Measurements from ENCODE around the gene USP17L10.
"Not testable (repeated sequence)": the region's sequence is repeated elsewhere in the genome, so short reads cannot be mapped to it uniquely, and the experiment has no call there.

Gene USP17L10

DNA sequence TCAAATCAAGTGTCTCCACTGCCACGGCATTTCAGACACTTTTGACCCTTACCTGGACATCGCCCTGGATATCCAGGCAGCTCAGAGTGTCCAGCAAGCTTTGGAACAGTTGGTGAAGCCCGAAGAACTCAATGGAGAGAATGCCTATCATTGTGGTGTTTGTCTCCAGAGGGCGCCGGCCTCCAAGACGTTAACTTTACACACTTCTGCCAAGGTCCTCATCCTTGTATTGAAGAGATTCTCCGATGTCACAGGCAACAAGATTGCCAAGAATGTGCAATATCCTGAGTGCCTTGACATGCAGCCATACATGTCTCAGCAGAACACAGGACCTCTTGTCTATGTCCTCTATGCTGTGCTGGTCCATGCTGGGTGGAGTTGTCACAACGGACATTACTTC lies 19.8 kb downstream of the USP17L10 start:
- H3K4me3 ChIP-seq (ENCODE audit: control insufficient read depth in 1 of 7, extremely low read depth in 1 of 7, insufficient read depth in 4 of 7, low read depth in 2 of 7, low read length in 6 of 7); H3K36me3 ChIP-seq (ENCODE audit: control insufficient read depth in 4 of 4, insufficient read depth in 4 of 4, low read length in 3 of 4); H3K9me3 ChIP-seq (ENCODE audit: control extremely low read depth in 1 of 5, control insufficient read depth in 4 of 5, insufficient read depth in 2 of 5, low read depth in 1 of 5, low read length in 4 of 5); DNase-seq; H3K27me3 ChIP-seq (replicated peaks in 2 of 5; ENCODE audit: control insufficient read depth in 4 of 5, insufficient read depth in 5 of 5, low read length in 4 of 5); H3K27ac ChIP-seq (ENCODE audit: insufficient read depth in 1 of 2, low read depth in 1 of 2, low read length in 2 of 2, poor library complexity in 1 of 2, severe bottlenecking in 2 of 2); H3K4me1 ChIP-seq (ENCODE audit: control extremely low read depth in 1 of 4, control insufficient read depth in 4 of 4, insufficient read depth in 4 of 4, low read length in 3 of 4); POLR2A ChIA-PET; CTCF ChIA-PET: not testable (repeated sequence)
- WGBS (ENCODE audit: insufficient coverage), result no CpG with 5 or more reads among the region's 8 CpGs

DNA sequence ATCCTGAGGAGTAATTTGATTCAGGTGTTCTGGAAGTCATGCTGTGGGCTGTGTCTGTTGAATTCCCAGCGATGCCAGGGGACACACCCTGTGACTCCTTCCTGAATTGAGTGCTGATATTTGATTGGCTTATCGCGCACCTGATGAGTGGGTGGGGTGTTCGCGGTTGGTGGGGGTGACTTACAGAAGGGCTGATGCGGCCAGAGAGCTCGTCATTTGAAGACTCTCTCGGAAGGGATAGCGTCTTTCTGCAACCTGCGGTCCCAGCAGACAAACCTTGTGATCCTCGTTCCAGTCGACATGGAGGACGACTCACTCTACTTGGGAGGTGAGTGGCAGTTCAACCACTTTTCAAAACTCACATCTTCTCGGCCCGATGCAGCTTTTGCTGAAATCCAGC lies 23.6 kb downstream of the USP17L10 start, which contains the start of gene USP17L15:
USP17L15 (plus strand) TSS at position 301 of the 400 bp plus-strand sequence; CDS start at position 301, 0 bp downstream.
- H3K9me3 ChIP-seq (ENCODE audit: control extremely low read depth in 1 of 5, control insufficient read depth in 4 of 5, insufficient read depth in 2 of 5, low read depth in 1 of 5, low read length in 4 of 5); POLR2A ChIA-PET; CTCF ChIA-PET; H3K4me3 ChIP-seq (ENCODE audit: control insufficient read depth in 1 of 7, extremely low read depth in 1 of 7, insufficient read depth in 4 of 7, low read depth in 2 of 7, low read length in 6 of 7); H3K36me3 ChIP-seq (ENCODE audit: control insufficient read depth in 4 of 4, insufficient read depth in 4 of 4, low read length in 3 of 4); H3K4me1 ChIP-seq (ENCODE audit: control extremely low read depth in 1 of 4, control insufficient read depth in 4 of 4, insufficient read depth in 4 of 4, low read length in 3 of 4); H3K27ac ChIP-seq (ENCODE audit: insufficient read depth in 1 of 2, low read depth in 1 of 2, low read length in 2 of 2, poor library complexity in 1 of 2, severe bottlenecking in 2 of 2); DNase-seq; H3K27me3 ChIP-seq (replicated peaks in 2 of 5; ENCODE audit: control insufficient read depth in 4 of 5, insufficient read depth in 5 of 5, low read length in 4 of 5): not testable (repeated sequence)
- no CpG with 5 or more reads among the region's 15 CpGs for WGBS (ENCODE audit: insufficient coverage)

DNA sequence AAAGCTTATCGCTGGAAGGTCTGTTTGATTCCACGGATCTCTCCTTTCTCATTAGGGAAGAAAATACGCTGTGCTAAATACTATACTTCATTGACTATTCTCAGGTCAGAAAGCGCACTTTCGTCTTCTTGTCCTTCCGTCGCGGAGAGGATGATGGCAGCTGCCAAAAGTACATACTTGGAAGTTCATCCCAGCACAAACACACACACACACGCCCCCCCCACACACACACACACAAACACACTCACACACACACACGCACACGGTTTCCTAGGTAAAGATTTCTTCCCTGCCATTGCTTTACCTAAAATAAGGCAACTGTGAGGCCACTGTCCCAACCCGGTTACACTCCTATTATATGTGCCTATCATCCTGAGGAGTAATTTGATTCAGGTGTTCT lies 28.0 kb downstream of the USP17L10 start:
- H3K27ac ChIP-seq (ENCODE audit: insufficient read depth in 1 of 2, low read depth in 1 of 2, low read length in 2 of 2, poor library complexity in 1 of 2, severe bottlenecking in 2 of 2); H3K36me3 ChIP-seq (ENCODE audit: control insufficient read depth in 4 of 4, insufficient read depth in 4 of 4, low read length in 3 of 4); H3K27me3 ChIP-seq (replicated peaks in 2 of 5; ENCODE audit: control insufficient read depth in 4 of 5, insufficient read depth in 5 of 5, low read length in 4 of 5); H3K9me3 ChIP-seq (ENCODE audit: control extremely low read depth in 1 of 5, control insufficient read depth in 4 of 5, insufficient read depth in 2 of 5, low read depth in 1 of 5, low read length in 4 of 5); CTCF ChIA-PET; H3K4me1 ChIP-seq (ENCODE audit: control extremely low read depth in 1 of 4, control insufficient read depth in 4 of 4, insufficient read depth in 4 of 4, low read length in 3 of 4); H3K4me3 ChIP-seq (ENCODE audit: control insufficient read depth in 1 of 7, extremely low read depth in 1 of 7, insufficient read depth in 4 of 7, low read depth in 2 of 7, low read length in 6 of 7); POLR2A ChIA-PET: not testable (repeated sequence)
- WGBS (ENCODE audit: insufficient coverage), result no CpG with 5 or more reads among the region's 12 CpGs
- peak in 1 of 3 donors; percentile 0 for DNase-seq

DNA sequence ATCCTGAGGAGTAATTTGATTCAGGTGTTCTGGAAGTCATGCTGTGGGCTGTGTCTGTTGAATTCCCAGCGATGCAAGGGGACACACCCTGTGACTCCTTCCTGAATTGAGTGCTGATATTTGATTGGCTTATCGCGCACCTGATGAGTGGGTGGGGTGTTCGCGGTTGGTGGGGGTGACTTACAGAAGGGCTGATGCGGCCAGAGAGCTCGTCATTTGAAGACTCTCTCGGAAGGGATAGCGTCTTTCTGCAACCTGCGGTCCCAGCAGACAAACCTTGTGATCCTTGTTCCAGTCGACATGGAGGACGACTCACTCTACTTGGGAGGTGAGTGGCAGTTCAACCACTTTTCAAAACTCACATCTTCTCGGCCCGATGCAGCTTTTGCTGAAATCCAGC lies 33.1 kb downstream of the USP17L10 start, which contains the start of gene USP17L17:
USP17L17 (plus strand) TSS at position 301 of the 400 bp plus-strand sequence; CDS start at position 301, 0 bp downstream.
- H3K9me3 ChIP-seq (ENCODE audit: control extremely low read depth in 1 of 5, control insufficient read depth in 4 of 5, insufficient read depth in 2 of 5, low read depth in 1 of 5, low read length in 4 of 5); CTCF ChIA-PET; H3K27me3 ChIP-seq (replicated peaks in 2 of 5; ENCODE audit: control insufficient read depth in 4 of 5, insufficient read depth in 5 of 5, low read length in 4 of 5); H3K27ac ChIP-seq (ENCODE audit: insufficient read depth in 1 of 2, low read depth in 1 of 2, low read length in 2 of 2, poor library complexity in 1 of 2, severe bottlenecking in 2 of 2); POLR2A ChIA-PET; H3K4me1 ChIP-seq (ENCODE audit: control extremely low read depth in 1 of 4, control insufficient read depth in 4 of 4, insufficient read depth in 4 of 4, low read length in 3 of 4); H3K4me3 ChIP-seq (ENCODE audit: control insufficient read depth in 1 of 7, extremely low read depth in 1 of 7, insufficient read depth in 4 of 7, low read depth in 2 of 7, low read length in 6 of 7); H3K36me3 ChIP-seq (ENCODE audit: control insufficient read depth in 4 of 4, insufficient read depth in 4 of 4, low read length in 3 of 4); DNase-seq: not testable (repeated sequence)
- no CpG with 5 or more reads among the region's 14 CpGs for WGBS (ENCODE audit: insufficient coverage)

DNA sequence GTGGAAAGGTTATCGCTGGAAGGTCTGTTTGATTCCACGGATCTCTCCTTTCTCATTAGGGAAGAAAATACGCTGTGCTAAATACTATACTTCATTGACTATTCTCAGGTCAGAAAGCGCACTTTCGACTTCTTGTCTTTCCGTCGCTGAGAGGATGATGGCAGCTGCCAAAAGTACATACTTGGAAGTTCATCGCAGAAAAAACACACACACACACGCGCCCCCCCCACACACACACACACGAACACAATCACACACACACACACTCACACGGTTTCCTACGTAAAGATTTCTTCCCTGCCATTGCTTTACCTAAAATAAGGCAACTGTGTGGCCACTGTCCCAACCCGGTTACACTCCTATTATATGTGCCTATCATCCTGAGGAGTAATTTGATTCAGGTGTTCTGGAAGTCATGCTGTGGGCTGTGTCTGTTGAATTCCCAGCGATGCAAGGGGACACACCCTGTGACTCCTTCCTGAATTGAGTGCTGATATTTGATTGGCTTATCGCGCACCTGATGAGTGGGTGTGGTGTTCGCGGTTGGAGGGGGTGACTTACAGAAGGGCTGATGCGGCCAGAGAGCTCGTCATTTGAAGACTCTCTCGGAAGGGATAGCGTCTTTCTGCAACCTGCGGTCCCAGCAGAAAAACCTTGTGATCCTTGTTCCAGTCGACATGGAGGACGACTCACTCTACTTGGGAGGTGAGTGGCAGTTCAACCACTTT lies 37.7 kb downstream of the USP17L10 start, which contains the start of gene USP17L18:
USP17L18 (plus strand) TSS at position 678 of the 728 bp plus-strand sequence; CDS start at position 678, 0 bp downstream.
- H3K27ac ChIP-seq (ENCODE audit: insufficient read depth in 1 of 2, low read depth in 1 of 2, low read length in 2 of 2, poor library complexity in 1 of 2, severe bottlenecking in 2 of 2); POLR2A ChIA-PET; H3K4me1 ChIP-seq (ENCODE audit: control extremely low read depth in 1 of 4, control insufficient read depth in 4 of 4, insufficient read depth in 4 of 4, low read length in 3 of 4); H3K36me3 ChIP-seq (ENCODE audit: control insufficient read depth in 4 of 4, insufficient read depth in 4 of 4, low read length in 3 of 4); H3K9me3 ChIP-seq (ENCODE audit: control extremely low read depth in 1 of 5, control insufficient read depth in 4 of 5, insufficient read depth in 2 of 5, low read depth in 1 of 5, low read length in 4 of 5); CTCF ChIA-PET; H3K27me3 ChIP-seq (replicated peaks in 2 of 5; ENCODE audit: control insufficient read depth in 4 of 5, insufficient read depth in 5 of 5, low read length in 4 of 5); DNase-seq; H3K4me3 ChIP-seq (ENCODE audit: control insufficient read depth in 1 of 7, extremely low read depth in 1 of 7, insufficient read depth in 4 of 7, low read depth in 2 of 7, low read length in 6 of 7): not testable (repeated sequence)
- no CpG with 5 or more reads among the region's 26 CpGs for WGBS (ENCODE audit: insufficient coverage)

DNA sequence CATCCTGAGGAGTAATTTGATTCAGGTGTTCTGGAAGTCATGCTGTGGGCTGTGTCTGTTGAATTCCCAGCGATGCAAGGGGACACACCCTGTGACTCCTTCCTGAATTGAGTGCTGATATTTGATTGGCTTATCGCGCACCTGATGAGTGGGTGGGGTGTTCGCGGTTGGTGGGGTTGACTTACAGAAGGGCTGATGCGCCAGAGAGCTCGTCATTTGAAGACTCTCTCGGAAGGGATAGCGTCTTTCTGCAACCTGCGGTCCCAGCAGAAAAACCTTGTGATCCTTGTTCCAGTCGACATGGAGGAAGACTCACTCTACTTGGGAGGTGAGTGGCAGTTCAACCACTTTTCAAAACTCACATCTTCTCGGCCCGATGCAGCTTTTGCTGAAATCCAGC lies 42.6 kb downstream of the USP17L10 start, which contains the start of gene USP17L19:
USP17L19 (plus strand) TSS at position 301 of the 400 bp plus-strand sequence; CDS start at position 301, 0 bp downstream.
- DNase-seq; CTCF ChIA-PET; H3K27me3 ChIP-seq (replicated peaks in 2 of 5; ENCODE audit: control insufficient read depth in 4 of 5, insufficient read depth in 5 of 5, low read length in 4 of 5); H3K36me3 ChIP-seq (ENCODE audit: control insufficient read depth in 4 of 4, insufficient read depth in 4 of 4, low read length in 3 of 4); H3K27ac ChIP-seq (ENCODE audit: insufficient read depth in 1 of 2, low read depth in 1 of 2, low read length in 2 of 2, poor library complexity in 1 of 2, severe bottlenecking in 2 of 2); H3K4me1 ChIP-seq (ENCODE audit: control extremely low read depth in 1 of 4, control insufficient read depth in 4 of 4, insufficient read depth in 4 of 4, low read length in 3 of 4); H3K4me3 ChIP-seq (ENCODE audit: control insufficient read depth in 1 of 7, extremely low read depth in 1 of 7, insufficient read depth in 4 of 7, low read depth in 2 of 7, low read length in 6 of 7); POLR2A ChIA-PET; H3K9me3 ChIP-seq (ENCODE audit: control extremely low read depth in 1 of 5, control insufficient read depth in 4 of 5, insufficient read depth in 2 of 5, low read depth in 1 of 5, low read length in 4 of 5): not testable (repeated sequence)
- WGBS (ENCODE audit: insufficient coverage), result no CpG with 5 or more reads among the region's 13 CpGs

DNA sequence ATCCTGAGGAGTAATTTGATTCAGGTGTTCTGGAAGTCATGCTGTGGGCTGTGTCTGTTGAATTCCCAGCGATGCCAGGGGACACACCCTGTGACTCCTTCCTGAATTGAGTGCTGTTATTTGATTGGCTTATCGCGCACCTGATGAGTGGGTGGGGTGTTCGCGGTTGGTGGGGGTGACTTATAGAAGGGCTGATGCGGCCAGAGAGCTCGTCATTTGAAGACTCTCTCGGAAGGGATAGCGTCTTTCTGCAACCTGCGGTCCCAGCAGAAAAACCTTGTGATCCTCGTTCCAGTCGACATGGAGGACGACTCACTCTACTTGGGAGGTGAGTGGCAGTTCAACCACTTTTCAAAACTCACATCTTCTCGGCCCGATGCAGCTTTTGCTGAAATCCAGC lies 47.4 kb downstream of the USP17L10 start, which contains the start of gene USP17L20:
USP17L20 (plus strand) TSS at position 301 of the 400 bp plus-strand sequence; CDS start at position 301, 0 bp downstream.
- H3K4me3 ChIP-seq (ENCODE audit: control insufficient read depth in 1 of 7, extremely low read depth in 1 of 7, insufficient read depth in 4 of 7, low read depth in 2 of 7, low read length in 6 of 7); H3K27me3 ChIP-seq (replicated peaks in 2 of 5; ENCODE audit: control insufficient read depth in 4 of 5, insufficient read depth in 5 of 5, low read length in 4 of 5); CTCF ChIA-PET; H3K9me3 ChIP-seq (ENCODE audit: control extremely low read depth in 1 of 5, control insufficient read depth in 4 of 5, insufficient read depth in 2 of 5, low read depth in 1 of 5, low read length in 4 of 5); POLR2A ChIA-PET; H3K36me3 ChIP-seq (ENCODE audit: control insufficient read depth in 4 of 4, insufficient read depth in 4 of 4, low read length in 3 of 4); DNase-seq; H3K27ac ChIP-seq (ENCODE audit: insufficient read depth in 1 of 2, low read depth in 1 of 2, low read length in 2 of 2, poor library complexity in 1 of 2, severe bottlenecking in 2 of 2); H3K4me1 ChIP-seq (ENCODE audit: control extremely low read depth in 1 of 4, control insufficient read depth in 4 of 4, insufficient read depth in 4 of 4, low read length in 3 of 4): not testable (repeated sequence)
- no CpG with 5 or more reads among the region's 15 CpGs for whole genome bisulfite sequencing (ENCODE audit: insufficient coverage)

Data from common myeloid progenitor, CD34-positive (primary cell).